IPS-18a (cell line): ENCODE data around the gene MAPK8IP3.

ENCODE experiments used
- H3K27ac ChIP-seq: one replicate; pipeline ENCODE4 v1.5.1; 2013; ENCODE audit warnings: low read length
- H3K27me3 ChIP-seq: one replicate; pipeline ENCODE4 v1.6.1; 2013; ENCODE audit warnings: mild to moderate bottlenecking, low read length; ENCODE audit not compliant: control insufficient read depth, insufficient read depth
- H3K36me3 ChIP-seq: one replicate; pipeline ENCODE4 v1.6.1; 2013; ENCODE audit warnings: low read depth, low read length; ENCODE audit not compliant: control insufficient read depth
- H3K4me1 ChIP-seq: one replicate; pipeline ENCODE4 v1.6.1; 2013; ENCODE audit warnings: low read depth, low read length; ENCODE audit not compliant: control insufficient read depth
- H3K4me3 ChIP-seq: one replicate; pipeline ENCODE4 v1.5.1; 2013; ENCODE audit warnings: low read length
- H3K9ac ChIP-seq: one replicate; pipeline ENCODE4 v1.6.1; 2013; ENCODE audit warnings: mild to moderate bottlenecking, low read length, moderate library complexity
- H3K9me3 ChIP-seq: one replicate; pipeline ENCODE4 v1.6.1; 2013; ENCODE audit warnings: low read depth, low read length; ENCODE audit not compliant: control insufficient read depth

Gene MAPK8IP3

DNA sequence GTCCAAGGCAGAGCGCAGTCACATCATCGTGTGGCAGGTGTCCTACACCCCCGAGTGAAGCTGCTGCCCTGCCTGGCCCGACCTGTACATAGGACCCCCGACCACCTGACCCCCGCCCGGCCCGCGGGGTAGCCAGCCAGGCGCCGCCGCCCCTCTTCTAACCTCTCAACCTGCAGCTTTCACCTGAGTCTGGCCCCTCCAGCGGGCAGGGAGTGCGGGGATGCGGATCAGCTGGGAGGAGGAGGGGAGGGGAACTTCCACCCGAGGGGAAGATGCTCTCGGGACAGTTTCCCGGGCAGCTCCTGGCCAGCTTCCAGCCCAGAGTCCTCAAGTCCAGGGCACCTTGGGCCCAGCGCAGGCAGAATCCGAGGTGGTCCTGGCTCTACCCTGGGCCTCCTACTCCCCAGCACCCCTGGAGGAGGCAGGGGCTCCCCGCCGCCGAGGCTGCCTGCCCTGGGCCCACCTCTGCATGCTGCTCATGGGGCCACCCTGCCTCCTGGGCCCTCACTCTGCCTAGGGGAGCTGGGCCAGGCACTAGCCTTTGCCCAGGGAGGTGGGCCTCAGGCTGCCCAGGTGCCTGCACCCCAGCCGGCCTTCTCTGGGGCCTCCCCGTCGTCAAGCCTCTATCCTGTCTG, 62.9 kb downstream of the MAPK8IP3 start:
- Histone ChIP-seq H3K36me3 (no peaks in the 10 kb centered on the region), H3K9ac (no peak overlapping the region), H3K27me3 (no peaks in the 10 kb centered on the region), H3K9me3 (no peaks in the 10 kb centered on the region), H3K4me3 (no peak overlapping the region), H3K4me1 (no peaks in the 10 kb centered on the region), H3K27ac (no peak overlapping the region)

- Histone ChIP-seq H3K27ac (no peak overlapping the region), H3K9ac (no peak overlapping the region), H3K4me3 (peak overlapping the region; percentile 81), H3K27me3 (no peaks in the 10 kb centered on the region), H3K36me3 (no peaks in the 10 kb centered on the region), H3K9me3 (no peaks in the 10 kb centered on the region), H3K4me1 (no peaks in the 10 kb centered on the region)
Measured at GRCh38 chr16:1769402-1770300, 63.7 kb downstream of the MAPK8IP3 start.

DNA sequence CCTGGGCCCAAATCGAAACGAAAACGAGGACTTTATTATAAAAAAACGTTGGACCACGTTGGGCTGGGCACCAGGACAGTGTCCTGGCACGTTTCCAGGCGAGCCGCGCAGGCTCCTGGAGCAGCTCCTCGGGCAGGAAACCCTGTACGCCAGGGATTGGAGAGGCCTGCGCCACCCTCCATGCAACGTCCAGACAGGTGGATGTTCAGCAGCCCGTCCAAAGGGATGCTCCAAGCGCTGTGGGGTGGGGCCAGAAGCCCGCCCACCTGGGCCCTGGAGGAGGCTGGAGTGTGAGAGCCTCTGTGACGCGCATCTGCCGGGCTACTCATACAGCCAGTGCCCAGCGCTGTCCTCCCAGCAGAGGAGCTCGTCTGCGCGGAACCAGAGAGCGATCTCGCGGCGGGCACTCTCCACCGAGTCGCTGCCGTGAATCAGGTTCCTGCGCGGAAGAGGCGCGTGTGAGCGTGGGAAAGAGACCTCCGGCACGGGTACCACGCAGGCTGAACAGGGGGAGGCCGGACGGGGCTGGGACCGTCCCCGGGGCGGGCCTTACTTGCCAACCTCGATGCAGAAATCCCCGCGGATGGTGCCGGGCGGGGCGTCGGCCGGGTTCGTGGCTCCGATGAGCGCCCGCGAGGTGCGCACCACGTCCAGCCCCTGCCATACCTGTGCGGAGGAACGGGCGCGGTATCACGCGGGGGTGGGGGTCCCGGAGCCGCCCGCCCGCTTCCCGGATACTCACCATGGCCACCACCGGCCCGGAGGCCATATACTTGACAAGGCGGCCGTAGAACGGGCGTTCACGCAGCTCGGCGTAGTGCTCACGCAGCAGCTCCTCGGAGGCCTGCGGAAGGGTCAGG, 64.6 kb downstream of the MAPK8IP3 start:
- no peak overlapping the region for H3K27ac ChIP-seq
- no peaks in the 10 kb centered on the region for H3K9me3 ChIP-seq
- H3K4me1 ChIP-seq, result no peaks in the 10 kb centered on the region
- peak overlapping the region; percentile 86 for H3K9ac ChIP-seq
- peaks cover 5% of the 10 kb centered on the region for H3K36me3 ChIP-seq
- H3K27me3 ChIP-seq, result no peaks in the 10 kb centered on the region
- peak overlapping the region; percentile 81 for H3K4me3 ChIP-seq

GRCh38 chr16:1771188-1771863, 65.3 kb downstream of the MAPK8IP3 start, which contains the start of gene NME3:
TSS of gene NME3 (minus strand) at chr16:1771543. CDS start at chr16:1771534, 9 bp downstream.
- H3K9ac ChIP-seq, result peak within 1 kb of the TSS; percentile 86
- peak within 1 kb of the TSS; percentile 5 for H3K27ac ChIP-seq
- no peaks in the 10 kb centered on the region for H3K4me1 ChIP-seq
- no peaks in the 10 kb centered on the region for H3K9me3 ChIP-seq
- H3K27me3 ChIP-seq, result no peaks in the 10 kb centered on the region
- H3K36me3 ChIP-seq, result peaks cover 5% of the 10 kb centered on the region
- peak within 1 kb of the TSS; percentile 81 for H3K4me3 ChIP-seq

DNA sequence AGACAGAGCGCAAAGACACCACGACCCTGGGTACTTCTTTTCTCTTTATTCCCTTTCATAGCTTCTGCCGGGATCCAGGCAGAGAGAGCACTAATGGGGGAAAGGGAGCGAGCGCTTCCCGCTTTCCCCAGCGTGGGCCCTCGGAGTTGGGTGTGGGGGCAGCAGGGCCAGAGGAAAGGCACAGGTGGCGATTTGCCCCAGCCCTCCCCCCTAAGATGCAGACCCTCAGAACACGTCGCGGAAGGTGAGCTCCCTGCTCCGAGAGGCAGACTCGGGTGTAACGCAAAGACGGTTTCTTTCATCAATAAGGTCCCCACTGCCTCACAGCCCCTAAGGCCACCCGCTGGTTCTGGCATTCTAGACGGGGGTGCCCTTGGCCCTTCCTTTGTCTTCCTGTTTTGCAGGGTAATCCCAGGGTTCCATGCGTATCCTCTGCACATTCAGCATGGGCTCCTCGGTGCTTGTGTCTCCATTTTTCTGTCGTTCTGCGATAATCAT, 65.9 kb downstream of the MAPK8IP3 start:
- Histone ChIP-seq H3K36me3 (peaks cover 8% of the 10 kb centered on the region), H3K9me3 (no peaks in the 10 kb centered on the region), H3K4me1 (no peaks in the 10 kb centered on the region), H3K4me3 (peak overlapping the region; percentile 81), H3K27me3 (no peaks in the 10 kb centered on the region), H3K27ac (peak overlapping the region; percentile 5), H3K9ac (peak overlapping the region; percentile 86)

GRCh38 chr16:1772362-1772907, 66.4 kb downstream of the MAPK8IP3 start, which contains the start of gene EME2:
TSS of gene EME2 (plus strand) at chr16:1772810. CDS start at chr16:1773228, 418 bp downstream.
- H3K27me3 ChIP-seq, result no peaks in the 10 kb centered on the region
- no peaks in the 10 kb centered on the region for H3K9me3 ChIP-seq
- H3K4me3 ChIP-seq, result peak within 1 kb of the TSS; percentile 81
- peaks cover 11% of the 10 kb centered on the region for H3K36me3 ChIP-seq
- no peaks in the 10 kb centered on the region for H3K4me1 ChIP-seq
- peak within 1 kb of the TSS; percentile 86 for H3K9ac ChIP-seq
- peak within 1 kb of the TSS; percentile 5 for H3K27ac ChIP-seq

DNA sequence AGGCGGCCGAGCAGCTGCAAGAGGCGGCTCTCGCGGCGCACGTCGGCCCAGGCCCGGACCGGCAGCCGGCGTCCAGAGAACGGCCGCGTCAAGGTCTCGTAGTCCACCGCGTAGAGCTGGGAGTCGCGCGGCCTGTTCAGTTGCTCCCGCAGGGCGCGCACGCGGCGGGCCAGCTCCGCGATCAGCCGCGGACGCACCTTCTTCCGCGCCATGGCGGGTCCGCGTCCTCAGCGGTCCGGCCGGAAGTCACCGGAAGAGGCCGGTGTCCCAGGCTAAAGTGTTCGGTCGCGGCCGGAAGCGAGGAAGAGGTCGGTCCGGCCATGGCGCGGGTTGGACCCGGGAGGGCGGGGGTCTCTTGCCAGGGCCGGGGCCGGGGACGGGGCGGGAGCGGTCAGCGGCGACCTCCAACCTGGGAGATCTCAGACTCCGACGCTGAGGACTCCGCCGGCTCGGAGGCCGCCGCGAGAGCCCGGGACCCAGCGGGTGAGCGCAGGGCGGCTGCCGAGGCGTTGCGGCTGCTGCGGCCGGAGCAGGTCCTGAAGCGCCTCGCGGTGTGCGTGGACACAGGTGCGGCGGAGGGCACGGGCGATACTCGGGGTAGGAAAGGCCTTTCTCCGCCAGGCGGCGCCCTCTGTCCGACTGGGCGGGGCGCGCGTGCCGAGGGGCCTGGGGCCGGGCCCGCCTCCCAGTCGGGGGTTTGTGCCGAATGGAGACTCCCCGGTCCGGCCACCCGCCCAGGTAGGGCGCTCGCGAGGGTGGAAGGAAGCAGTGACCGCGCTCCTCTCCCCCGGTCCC, 67.1 kb downstream of the MAPK8IP3 start, which contains the start of gene MRPS34:
MRPS34 (minus strand) TSS at position 227 of the 795 bp plus-strand sequence; CDS start at position 212, 15 bp downstream.
- peak within 1 kb of the TSS; percentile 5 for H3K27ac ChIP-seq
- H3K4me3 ChIP-seq, result peak within 1 kb of the TSS; percentile 81
- no peaks in the 10 kb centered on the region for H3K9me3 ChIP-seq
- no peaks in the 10 kb centered on the region for H3K4me1 ChIP-seq
- peak within 1 kb of the TSS; percentile 86 for H3K9ac ChIP-seq
- no peaks in the 10 kb centered on the region for H3K27me3 ChIP-seq
- peaks cover 16% of the 10 kb centered on the region for H3K36me3 ChIP-seq

GRCh38 chr16:1773703-1774447, 67.9 kb downstream of the MAPK8IP3 start:
- Histone ChIP-seq H3K4me3 (peak overlapping the region; percentile 81), H3K9ac (peak overlapping the region; percentile 86), H3K27me3 (no peaks in the 10 kb centered on the region), H3K4me1 (no peaks in the 10 kb centered on the region), H3K36me3 (peaks cover 16% of the 10 kb centered on the region), H3K27ac (no peak overlapping the region), H3K9me3 (no peaks in the 10 kb centered on the region)

- Histone ChIP-seq H3K27me3 (no peaks in the 10 kb centered on the region), H3K9ac (no peak overlapping the region), H3K4me1 (no peaks in the 10 kb centered on the region), H3K9me3 (no peaks in the 10 kb centered on the region), H3K4me3 (peak overlapping the region; percentile 81), H3K27ac (no peak overlapping the region), H3K36me3 (peaks cover 16% of the 10 kb centered on the region)
Measured at GRCh38 chr16:1774448-1774780, 68.4 kb downstream of the MAPK8IP3 start.
